Activated B cell treated with CpG ODN at 0.5 μM for 24 hours (primary cell): ENCODE measurements around the gene CTU2. TPM values are rescaled to one million over a fixed set of nuclear protein-coding genes. Genes with fewer than 3 reads are reported as not detected.

Experiments used
- ATAC-seq: fragments of 200-7000 bp; cut with Tn5 transposase; one replicate; pipeline ENCODE4 v1.10.0; 2021; ENCODE audit warnings: low read depth, mild to moderate bottlenecking, moderate library complexity
- CTCF ChIA-PET: fragments of 350-600 bp; sonication (Branson Sonifier 250); formaldehyde crosslinking; loops from one replicate; lab custom pipeline; 2021; ENCODE audit warnings: antibody characterized with exemption; lab: Charles Lee
- POLR2A ChIA-PET: fragments of 350-600 bp; sonication (Branson Sonifier 250); formaldehyde crosslinking; loops from one replicate; lab custom pipeline; 2021; ENCODE audit warnings: antibody characterized with exemption; lab: Charles Lee
- DNase-seq: peaks from one replicate; pipeline ENCODE4 v3.0.0; 2022
- H3K27ac Mint-ChIP-seq: one replicate; pipeline ENCODE4 v1.8.0; 2020; ENCODE audit warnings: mixed read lengths
- H3K27me3 Mint-ChIP-seq: one replicate; pipeline ENCODE4 v1.8.0; 2021; ENCODE audit warnings: mixed read lengths
- H3K36me3 Mint-ChIP-seq: one replicate; pipeline ENCODE4 v1.8.0; 2021; ENCODE audit warnings: low read depth, mixed read lengths
- H3K4me1 Mint-ChIP-seq: one replicate; pipeline ENCODE4 v1.8.0; 2021; ENCODE audit warnings: mixed read lengths
- H3K4me3 Mint-ChIP-seq: one replicate; pipeline ENCODE4 v1.8.0; 2020; ENCODE audit warnings: mild to moderate bottlenecking, mixed read lengths
- H3K9me3 Mint-ChIP-seq: one replicate; pipeline ENCODE4 v1.8.0; 2020; ENCODE audit warnings: mixed read lengths
- intact Hi-C: fragments of 100-400 bp; cut with micrococcal nuclease; formaldehyde crosslinking; loops from one replicate; pipeline ENCODE4 v1.15.1; 2024
- total RNA-seq: library from RNA; stranded (reverse); gene quantifications from 2 replicates; pipeline ENCODE4 v1.2.3, GENCODE V29; 2022
- TF ChIP-seq, protein P1 (sequence below): fragments of 200-600 bp; IDR thresholded peaks from one replicate; pipeline ENCODE4 v1.8.0; 2022; ENCODE audit warnings: antibody characterized with exemption, mild to moderate bottlenecking

CTU2 gene
- total RNA-seq, 1 donor from 2014 or later, result 36.7 TPM

GRCh38 chr16:88712362-88712979, 6.2 kb downstream of the CTU2 start:
- intact Hi-C loops, result no loop called here
- DNase-seq, result no peak
- Mint-ChIP-seq H3K36me3 (peaks cover 28% of the 10 kb centered on the region), H3K27ac (no peak overlapping the region), H3K4me3 (no peak overlapping the region), H3K27me3 (no peaks in the 10 kb centered on the region), H3K4me1 (peaks cover 1% of the 10 kb centered on the region), H3K9me3 (no peaks in the 10 kb centered on the region)
- ChIA-PET CTCF (no interaction called here), POLR2A (interaction anchor here (0.6 to 0.8 kb wide), 2 partner anchors 61 to 792 kb away, joined by 3 to 4 read pairs; no protein-coding TSS in a partner anchor)
- TF ChIP-seq, protein P1, sequence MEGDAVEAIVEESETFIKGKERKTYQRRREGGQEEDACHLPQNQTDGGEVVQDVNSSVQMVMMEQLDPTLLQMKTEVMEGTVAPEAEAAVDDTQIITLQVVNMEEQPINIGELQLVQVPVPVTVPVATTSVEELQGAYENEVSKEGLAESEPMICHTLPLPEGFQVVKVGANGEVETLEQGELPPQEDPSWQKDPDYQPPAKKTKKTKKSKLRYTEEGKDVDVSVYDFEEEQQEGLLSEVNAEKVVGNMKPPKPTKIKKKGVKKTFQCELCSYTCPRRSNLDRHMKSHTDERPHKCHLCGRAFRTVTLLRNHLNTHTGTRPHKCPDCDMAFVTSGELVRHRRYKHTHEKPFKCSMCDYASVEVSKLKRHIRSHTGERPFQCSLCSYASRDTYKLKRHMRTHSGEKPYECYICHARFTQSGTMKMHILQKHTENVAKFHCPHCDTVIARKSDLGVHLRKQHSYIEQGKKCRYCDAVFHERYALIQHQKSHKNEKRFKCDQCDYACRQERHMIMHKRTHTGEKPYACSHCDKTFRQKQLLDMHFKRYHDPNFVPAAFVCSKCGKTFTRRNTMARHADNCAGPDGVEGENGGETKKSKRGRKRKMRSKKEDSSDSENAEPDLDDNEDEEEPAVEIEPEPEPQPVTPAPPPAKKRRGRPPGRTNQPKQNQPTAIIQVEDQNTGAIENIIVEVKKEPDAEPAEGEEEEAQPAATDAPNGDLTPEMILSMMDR, result no peak
- no peak for ATAC-seq

- POLR2A ChIA-PET, result interaction anchor here (0.8 kb wide), 1 partner anchor 62 kb away, joined by 3 read pairs; no protein-coding TSS in a partner anchor
- Mint-ChIP-seq H3K4me1 (no peaks in the 10 kb centered on the region), H3K27me3 (no peaks in the 10 kb centered on the region), H3K9me3 (no peaks in the 10 kb centered on the region), H3K4me3 (no peak overlapping the region), H3K27ac (no peak overlapping the region), H3K36me3 (peaks cover 33% of the 10 kb centered on the region)
- ATAC-seq, result no peak
- intact Hi-C loops, result no loop called here
- TF ChIP-seq, protein P1, result no peak
- CTCF ChIA-PET, result no interaction called here
- no peak for DNase-seq
Measured at GRCh38 chr16:88713054-88713453, 6.8 kb downstream of the CTU2 start.

GRCh38 chr16:88713568-88714419, 7.5 kb downstream of the CTU2 start:
- Mint-ChIP-seq H3K27ac (no peak overlapping the region), H3K4me3 (no peak overlapping the region), H3K36me3 (peaks cover 39% of the 10 kb centered on the region), H3K27me3 (no peaks in the 10 kb centered on the region), H3K4me1 (no peaks in the 10 kb centered on the region), H3K9me3 (no peaks in the 10 kb centered on the region)
- intact Hi-C loops, result no loop called here
- TF ChIP-seq, protein P1, result no peak
- ChIA-PET POLR2A (interaction anchor here (0.5 kb wide), 1 partner anchor 22 kb away, joined by 3 read pairs; no protein-coding TSS in a partner anchor), CTCF (no interaction called here)
- no peak for ATAC-seq
- no peak for DNase-seq

DNA sequence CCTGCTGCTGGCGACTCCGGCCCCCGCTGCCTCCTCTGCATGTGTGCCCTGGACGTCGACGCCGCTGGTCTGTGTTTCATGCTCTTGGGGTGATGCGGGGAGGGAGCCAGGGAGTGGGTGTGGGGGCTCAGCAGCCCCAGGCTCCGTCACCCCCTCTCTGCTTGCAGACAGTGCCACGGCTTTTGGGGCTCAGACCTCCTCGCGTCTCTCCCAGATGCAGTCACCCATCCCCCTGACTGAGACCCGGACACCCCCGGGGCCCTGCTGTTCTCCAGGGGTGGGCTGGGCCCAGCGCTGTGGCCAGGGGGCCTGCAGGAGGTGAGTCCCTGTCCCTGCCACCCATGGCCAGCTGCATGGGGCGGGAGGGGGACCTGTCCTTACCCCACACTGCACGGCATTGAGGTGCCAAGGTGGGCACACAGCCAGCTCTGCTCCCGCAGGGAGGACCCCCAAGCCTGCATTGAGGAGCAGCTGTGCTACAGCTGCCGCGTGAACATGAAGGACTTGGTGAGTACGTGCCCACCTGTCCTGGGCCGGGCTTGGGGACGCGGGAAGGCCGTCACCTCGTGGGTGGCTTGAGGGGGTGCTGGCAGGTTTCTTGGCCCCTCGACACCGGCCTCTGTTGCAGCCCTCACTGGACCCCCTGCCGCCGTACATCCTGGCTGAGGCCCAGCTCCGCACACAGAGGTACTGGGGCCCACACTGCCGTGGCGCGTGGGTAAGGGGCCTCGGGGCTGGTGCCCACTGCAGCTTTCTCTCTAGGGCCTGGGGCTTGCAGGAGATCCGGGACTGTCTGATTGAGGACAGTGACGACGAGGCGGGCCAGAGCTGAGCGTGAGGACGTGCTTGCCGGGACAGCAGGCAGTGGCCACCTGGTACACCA, 8.4 kb downstream of the CTU2 start:
- intact Hi-C loops, result no loop called here
- H3K27ac Mint-ChIP-seq, result no peak overlapping the region
- DNase-seq, result no peak
- CTCF ChIA-PET, result no interaction called here
- ATAC-seq, result no peak
- no peaks in the 10 kb centered on the region for H3K27me3 Mint-ChIP-seq
- no peaks in the 10 kb centered on the region for H3K9me3 Mint-ChIP-seq
- H3K36me3 Mint-ChIP-seq, result peaks cover 46% of the 10 kb centered on the region
- no peaks in the 10 kb centered on the region for H3K4me1 Mint-ChIP-seq
- POLR2A ChIA-PET, result interaction anchor here (0.5 kb wide), 2 partner anchors 8 to 23 kb away, joined by 3 read pairs; no protein-coding TSS in a partner anchor
- no peak overlapping the region for H3K4me3 Mint-ChIP-seq
- TF ChIP-seq, protein P1, result no peak
